ENCODE data around the gene RPUSD4. TPM values are rescaled to one million over a fixed set of nuclear protein-coding genes. Genes with fewer than 3 reads are reported as not detected.

The RPUSD4 gene
- total and polyA plus RNA-seq, 9 of the 15 experiments (the other 6 are each of a cell fraction or from before 2014, with no cell fraction given), result 27.4 to 56.2 (median 44.6) TPM

DNA sequence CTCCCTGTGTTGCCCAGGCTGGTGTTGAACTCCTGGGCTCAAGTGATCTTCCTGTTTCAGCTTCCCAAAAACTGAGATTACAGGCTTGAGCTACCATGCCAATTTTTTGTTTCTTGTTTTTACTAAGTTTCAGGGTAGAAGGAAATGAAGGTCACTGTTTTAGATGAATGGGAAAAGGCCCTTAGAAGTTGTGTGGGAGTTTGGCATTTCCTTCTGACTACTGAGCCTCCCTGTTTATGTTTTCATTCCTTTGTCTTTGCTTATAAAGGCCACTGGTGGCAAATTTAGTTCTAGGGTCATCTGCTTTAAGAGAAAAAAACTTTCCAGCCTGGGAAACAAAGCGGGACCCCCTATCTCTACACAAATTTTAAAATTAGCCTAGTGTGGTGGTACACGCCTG, 35.2 kb upstream of the RPUSD4 start:
- in situ Hi-C loops (cut with MboI), result no loop called here
- Histone ChIP-seq H3K9me1 (ENCODE audit: control insufficient read depth, insufficient read depth, low read length) (no peaks in the 10 kb centered on the region), H3K9me3 (replicated peaks; ENCODE audit: control insufficient read depth, insufficient read depth, low read depth, low read length) (no peaks in the 10 kb centered on the region), H3K4me2 (ENCODE audit: insufficient read depth, low read length) (no peak overlapping the region), H3K27ac (ENCODE audit: extremely low read depth, low read depth, low read length) (no peak overlapping the region), H3K9ac (ENCODE audit: insufficient read depth in 1 of 2, low read depth in 2 of 2, low read length in 2 of 2) (no peak overlapping the region), H3K4me1 (replicated peaks in 1 of 2; ENCODE audit: control insufficient read depth in 2 of 2, insufficient read depth in 2 of 2, low read length in 2 of 2) (no peaks in the 10 kb centered on the region), H3K79me2 (ENCODE audit: control insufficient read depth, insufficient read depth, low read length) (no peaks in the 10 kb centered on the region), H2AFZ (ENCODE audit: low read depth, low read length) (no peak overlapping the region), H4K20me1 (replicated peaks; ENCODE audit: control insufficient read depth, insufficient read depth, low read length) (no peaks in the 10 kb centered on the region), H3K4me3 (no peak overlapping the region), H3K27me3 (ENCODE audit: control insufficient read depth in 2 of 2, insufficient read depth in 2 of 2, low read length in 2 of 2) (no peaks in the 10 kb centered on the region), H3K36me3 (ENCODE audit: control insufficient read depth, insufficient read depth, low read length) (peaks cover 42% of the 10 kb centered on the region; the same call in 2 of the 3 replicates)
- DNase-seq (ENCODE audit: extremely low read depth in 1 of 4, low spot score in 3 of 4) (no peak), ATAC-seq (no peak), FAIRE-seq (no peak)
- BruUV-seq (replicated peaks), result no TSS peak
- intact Hi-C loops (cut with micrococcal nuclease), result no loop called here
- WGBS (ENCODE audit: insufficient coverage, low coverage, missing lambda C conversion rate), result 91% methylated on average over 2 of the region's 2 CpGs
- POLR2A ChIA-PET, result interaction anchor here (1.0 kb wide), 1 partner anchor 12 kb away, joined by 3 read pairs; no protein-coding TSS in a partner anchor
- CTCF ChIA-PET (ENCODE audit: low intra/inter-chr PET ratio), result no interaction called here
- TF ChIP-seq CBFA2T2 (conservative IDR thresholded peaks at IDR 0.05) (no peak), MED1 (CRISPR knock-in tag; IDR thresholded peaks at IDR 0.05; ENCODE audit: borderline replicate concordance) (no peak), CHD1 (IDR thresholded peaks at IDR 0.05; ENCODE audit: low read length) (no peak)
- TF ChIP-seq, protein P1, sequence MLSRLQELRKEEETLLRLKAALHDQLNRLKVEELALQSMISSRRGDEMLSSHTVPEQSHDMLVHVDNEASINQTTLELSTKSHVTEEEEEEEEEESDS (CRISPR knock-in tag; IDR thresholded peaks at IDR 0.05), result no peak
- TF ChIP-seq, protein P2, sequence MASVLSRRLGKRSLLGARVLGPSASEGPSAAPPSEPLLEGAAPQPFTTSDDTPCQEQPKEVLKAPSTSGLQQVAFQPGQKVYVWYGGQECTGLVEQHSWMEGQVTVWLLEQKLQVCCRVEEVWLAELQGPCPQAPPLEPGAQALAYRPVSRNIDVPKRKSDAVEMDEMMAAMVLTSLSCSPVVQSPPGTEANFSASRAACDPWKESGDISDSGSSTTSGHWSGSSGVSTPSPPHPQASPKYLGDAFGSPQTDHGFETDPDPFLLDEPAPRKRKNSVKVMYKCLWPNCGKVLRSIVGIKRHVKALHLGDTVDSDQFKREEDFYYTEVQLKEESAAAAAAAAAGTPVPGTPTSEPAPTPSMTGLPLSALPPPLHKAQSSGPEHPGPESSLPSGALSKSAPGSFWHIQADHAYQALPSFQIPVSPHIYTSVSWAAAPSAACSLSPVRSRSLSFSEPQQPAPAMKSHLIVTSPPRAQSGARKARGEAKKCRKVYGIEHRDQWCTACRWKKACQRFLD (CRISPR knock-in tag; IDR thresholded peaks at IDR 0.05), result no peak

All from K562 (cell line).